IPS DF 6.9 (cell line): ENCODE measurements around the gene MILR1.
"Not testable (repeated sequence)": the region's sequence is repeated elsewhere in the genome, so short reads cannot be mapped to it uniquely, and the experiment has no call there.

Experiments used
- DNase-seq: peaks from one replicate; pipeline ENCODE4 v3.0.0-alpha.2; 2013; ENCODE audit warnings: low read depth, low spot score
- H3K27ac ChIP-seq: one replicate; pipeline ENCODE4 v1.5.1; 2013; ENCODE audit warnings: low read length, control low read depth
- H3K27me3 ChIP-seq: 2 replicates; pipeline ENCODE4 v1.6.1; 2013; ENCODE audit warnings: mild to moderate bottlenecking, low read length; ENCODE audit not compliant: control insufficient read depth, insufficient read depth
- H3K36me3 ChIP-seq: 2 replicates; pipeline ENCODE4 v1.6.1; 2013; ENCODE audit warnings: low read length; ENCODE audit not compliant: control insufficient read depth, insufficient read depth
- H3K4me1 ChIP-seq: 2 replicates; pipeline ENCODE4 v1.6.1; 2013; ENCODE audit warnings: low read length; ENCODE audit not compliant: control insufficient read depth, insufficient read depth
- H3K4me3 ChIP-seq: 2 replicates; pipeline ENCODE4 v1.5.1; 2013; ENCODE audit warnings: mild to moderate bottlenecking, low read length
- H3K9me3 ChIP-seq: 2 replicates; pipeline ENCODE4 v1.6.1; 2013; ENCODE audit warnings: low read length, inconsistent platforms; ENCODE audit not compliant: control insufficient read depth, insufficient read depth
- WGBS: extraction: QIAGEN DNeasy Blood & Tissue Kit; methylation state at CpG from one replicate; pipeline ENCODE4 v1.1.7; 2013; ENCODE audit warnings: mixed read lengths, missing lambda C conversion rate; ENCODE audit not compliant: insufficient read length, insufficient coverage; 5-methylcytosine and 5-hydroxymethylcytosine counted together

The MILR1 gene

GRCh38 chr17:64411999-64412771 is 36.7 kb upstream of the MILR1 start:
- DNase-seq = no peak
- Histone ChIP-seq H3K27me3 (no peaks in the 10 kb centered on the region), H3K27ac (no peak overlapping the region), H3K9me3 (no peaks in the 10 kb centered on the region), H3K4me1 (peaks cover 8% of the 10 kb centered on the region), H3K36me3 (no peaks in the 10 kb centered on the region), H3K4me3 (no peak overlapping the region)
- no CpG with 5 or more reads among the region's 24 CpGs for WGBS

GRCh38 chr17:64412944-64413381 is 36.0 kb upstream of the MILR1 start:
- H3K27ac ChIP-seq = no peak overlapping the region
- H3K4me1 ChIP-seq = peaks cover 8% of the 10 kb centered on the region
- WGBS = no CpG with 5 or more reads among the region's 2 CpGs
- no peaks in the 10 kb centered on the region for H3K9me3 ChIP-seq
- no peaks in the 10 kb centered on the region for H3K36me3 ChIP-seq
- H3K27me3 ChIP-seq = no peaks in the 10 kb centered on the region
- H3K4me3 ChIP-seq = no peak overlapping the region
- no peak for DNase-seq

- DNase-seq = no peak
- no peaks in the 10 kb centered on the region for H3K36me3 ChIP-seq
- peaks cover 8% of the 10 kb centered on the region for H3K4me1 ChIP-seq
- no peaks in the 10 kb centered on the region for H3K27me3 ChIP-seq
- no peak overlapping the region for H3K27ac ChIP-seq
- WGBS = no CpG with 5 or more reads among the region's 4 CpGs
- H3K9me3 ChIP-seq = no peaks in the 10 kb centered on the region
- no peak overlapping the region for H3K4me3 ChIP-seq
Measured at GRCh38 chr17:64413513-64413912, 35.4 kb upstream of the MILR1 start.

- WGBS = no CpG with 5 or more reads among the region's 19 CpGs
- Histone ChIP-seq H3K4me1 (no peaks in the 10 kb centered on the region), H3K36me3 (no peaks in the 10 kb centered on the region), H3K27me3 (no peaks in the 10 kb centered on the region), H3K9me3 (no peaks in the 10 kb centered on the region), H3K27ac (no peak overlapping the region), H3K4me3 (no peak overlapping the region)
- no peak for DNase-seq
Measured at GRCh38 chr17:64418506-64419339, 30.2 kb upstream of the MILR1 start.

- no peak overlapping the region for H3K27ac ChIP-seq
- no CpG with 5 or more reads among the region's 6 CpGs for WGBS
Measured at GRCh38 chr17:64420143-64420670, 28.7 kb upstream of the MILR1 start.

GRCh38 chr17:64422121-64422520 is 26.8 kb upstream of the MILR1 start:
- H3K4me1 ChIP-seq, H3K9me3 ChIP-seq, H3K27ac ChIP-seq, H3K36me3 ChIP-seq, H3K27me3 ChIP-seq, DNase-seq, H3K4me3 ChIP-seq: not testable (repeated sequence)
- no CpG with 5 or more reads among the region's 9 CpGs for WGBS

More at GRCh38 chr17:64420143-64420670, 28.7 kb upstream of the MILR1 start:
- no peaks in the 10 kb centered on the region for H3K36me3 ChIP-seq
- H3K9me3 ChIP-seq = no peaks in the 10 kb centered on the region
- no peak for DNase-seq
- H3K4me3 ChIP-seq = no peak overlapping the region
- no peaks in the 10 kb centered on the region for H3K4me1 ChIP-seq
- H3K27me3 ChIP-seq = no peaks in the 10 kb centered on the region

- H3K4me1 ChIP-seq = no peaks in the 10 kb centered on the region
- DNase-seq = no peak
- no peaks in the 10 kb centered on the region for H3K36me3 ChIP-seq
- no CpG with 5 or more reads among the region's 3 CpGs for WGBS
- H3K9me3 ChIP-seq = no peaks in the 10 kb centered on the region
- no peak overlapping the region for H3K4me3 ChIP-seq
- no peaks in the 10 kb centered on the region for H3K27me3 ChIP-seq
- no peak overlapping the region for H3K27ac ChIP-seq
Measured at GRCh38 chr17:64423881-64424280, 25.0 kb upstream of the MILR1 start.

GRCh38 chr17:64424324-64424849 is 24.5 kb upstream of the MILR1 start:
- Histone ChIP-seq H3K4me1 (no peaks in the 10 kb centered on the region), H3K9me3 (no peaks in the 10 kb centered on the region), H3K36me3 (no peaks in the 10 kb centered on the region), H3K27me3 (no peaks in the 10 kb centered on the region), H3K4me3 (no peak overlapping the region), H3K27ac (no peak overlapping the region)
- DNase-seq = no peak
- WGBS = no CpG with 5 or more reads among the region's 1 CpG

- Histone ChIP-seq H3K4me3 (no peak overlapping the region), H3K36me3 (no peaks in the 10 kb centered on the region), H3K27me3 (no peaks in the 10 kb centered on the region), H3K9me3 (no peaks in the 10 kb centered on the region), H3K4me1 (no peaks in the 10 kb centered on the region), H3K27ac (no peak overlapping the region)
- DNase-seq = no peak
- WGBS = no CpG with 5 or more reads among the region's 3 CpGs
Measured at GRCh38 chr17:64425191-64425590, 23.7 kb upstream of the MILR1 start.

GRCh38 chr17:64426596-64426995 is 22.3 kb upstream of the MILR1 start:
- Histone ChIP-seq H3K9me3 (no peaks in the 10 kb centered on the region), H3K4me1 (no peaks in the 10 kb centered on the region)

More at GRCh38 chr17:64426596-64426995, 22.3 kb upstream of the MILR1 start:
- no peak for DNase-seq
- Histone ChIP-seq H3K4me3 (no peak overlapping the region), H3K36me3 (no peaks in the 10 kb centered on the region), H3K27me3 (no peaks in the 10 kb centered on the region), H3K27ac (no peak overlapping the region)
